ENCODE measurements around the gene FGR.

FGR gene

GRCh38 chr1:27589841-27590426 is 45.1 kb downstream of the FGR start (continued):
- no peak for TF ChIP-seq ARNTL (CRISPR knock-in tag; IDR thresholded peaks at IDR 0.05; ENCODE audit: borderline replicate concordance, low read depth)
- TF ChIP-seq RARB (CRISPR knock-in tag; IDR thresholded peaks at IDR 0.05) = no peak
- no peak for TF ChIP-seq OSR1 (CRISPR knock-in tag; IDR thresholded peaks at IDR 0.05)

- ATAC-seq = no peak; the same call in 2 of the 3 replicates
- no peak for TF ChIP-seq OSR1 (CRISPR knock-in tag; IDR thresholded peaks at IDR 0.05)
- TF ChIP-seq SNAI2 (CRISPR knock-in tag; IDR thresholded peaks at IDR 0.05) = no peak
- TF ChIP-seq ISL1 (CRISPR knock-in tag; IDR thresholded peaks at IDR 0.05) = no peak
- no peak for TF ChIP-seq POU6F1 (CRISPR knock-in tag; IDR thresholded peaks at IDR 0.05; ENCODE audit: borderline replicate concordance, low read depth)
- no peak for TF ChIP-seq ZNF70 (CRISPR knock-in tag; IDR thresholded peaks at IDR 0.05)
- no peak for TF ChIP-seq ESRRG (CRISPR knock-in tag; IDR thresholded peaks at IDR 0.05)
These were observed 45.5 kb downstream of the FGR start for GRCh38 chr1:27589441-27589840.

GRCh38 chr1:27588256-27589232 is 46.4 kb downstream of the FGR start:
- no peak for ATAC-seq

GRCh38 chr1:27585684-27586083 is 49.3 kb downstream of the FGR start:
- TF ChIP-seq TSHZ2 (CRISPR knock-in tag; IDR thresholded peaks at IDR 0.05) (no peak), TCF4 (CRISPR knock-in tag; IDR thresholded peaks at IDR 0.05; ENCODE audit: borderline replicate concordance) (no peak), ZC3H10 (CRISPR knock-in tag; IDR thresholded peaks at IDR 0.05) (no peak), TOX (CRISPR knock-in tag; IDR thresholded peaks at IDR 0.05; ENCODE audit: borderline replicate concordance) (no peak), ISL1 (CRISPR knock-in tag; IDR thresholded peaks at IDR 0.05) (no peak), RARB (CRISPR knock-in tag; IDR thresholded peaks at IDR 0.05) (no peak), ZNF70 (CRISPR knock-in tag; IDR thresholded peaks at IDR 0.05) (no peak), CSDC2 (CRISPR knock-in tag; IDR thresholded peaks at IDR 0.05) (no peak), ZFP3 (CRISPR knock-in tag; IDR thresholded peaks at IDR 0.05) (no peak), ARNTL (CRISPR knock-in tag; IDR thresholded peaks at IDR 0.05; ENCODE audit: borderline replicate concordance, low read depth) (no peak), OSR1 (CRISPR knock-in tag; IDR thresholded peaks at IDR 0.05) (no peak), ZNF8 (CRISPR knock-in tag; IDR thresholded peaks at IDR 0.05) (no peak), POU6F1 (CRISPR knock-in tag; IDR thresholded peaks at IDR 0.05; ENCODE audit: borderline replicate concordance, low read depth) (no peak)
- no peak for ATAC-seq

More at GRCh38 chr1:27588256-27589232, 46.4 kb downstream of the FGR start:
- no peak for TF ChIP-seq ARNTL (CRISPR knock-in tag; IDR thresholded peaks at IDR 0.05; ENCODE audit: borderline replicate concordance, low read depth)
- no peak for TF ChIP-seq OSR1 (CRISPR knock-in tag; IDR thresholded peaks at IDR 0.05)

- no peak for ATAC-seq
- TF ChIP-seq OSR1 (CRISPR knock-in tag; IDR thresholded peaks at IDR 0.05) = no peak
- TF ChIP-seq PATZ1 (CRISPR knock-in tag; IDR thresholded peaks at IDR 0.05; ENCODE audit: borderline replicate concordance) = no peak
- no peak for TF ChIP-seq ZFP30 (CRISPR knock-in tag; IDR thresholded peaks at IDR 0.05)
- no peak for TF ChIP-seq POU6F1 (CRISPR knock-in tag; IDR thresholded peaks at IDR 0.05; ENCODE audit: borderline replicate concordance, low read depth)
- no peak for TF ChIP-seq BACH2 (CRISPR knock-in tag; IDR thresholded peaks at IDR 0.05; ENCODE audit: borderline replicate concordance)
- TF ChIP-seq ESRRG (CRISPR knock-in tag; IDR thresholded peaks at IDR 0.05) = no peak
- TF ChIP-seq ZFP3 (CRISPR knock-in tag; IDR thresholded peaks at IDR 0.05) = no peak
- no peak for TF ChIP-seq TSHZ2 (CRISPR knock-in tag; IDR thresholded peaks at IDR 0.05)
- no peak for TF ChIP-seq CSDC2 (CRISPR knock-in tag; IDR thresholded peaks at IDR 0.05)
These were observed 50.5 kb downstream of the FGR start for GRCh38 chr1:27584453-27584852.
